ENCODE results near the gene NKX1-1. TPM values are rescaled to one million over a fixed set of nuclear protein-coding genes. Genes with fewer than 3 reads are reported as not detected.
A peak's percentile ranks its signal among the peaks of the same experiment; 100 is the strongest.

The NKX1-1 gene
- total RNA-seq, 3 donors from 2014 or later: not detected

DNA sequence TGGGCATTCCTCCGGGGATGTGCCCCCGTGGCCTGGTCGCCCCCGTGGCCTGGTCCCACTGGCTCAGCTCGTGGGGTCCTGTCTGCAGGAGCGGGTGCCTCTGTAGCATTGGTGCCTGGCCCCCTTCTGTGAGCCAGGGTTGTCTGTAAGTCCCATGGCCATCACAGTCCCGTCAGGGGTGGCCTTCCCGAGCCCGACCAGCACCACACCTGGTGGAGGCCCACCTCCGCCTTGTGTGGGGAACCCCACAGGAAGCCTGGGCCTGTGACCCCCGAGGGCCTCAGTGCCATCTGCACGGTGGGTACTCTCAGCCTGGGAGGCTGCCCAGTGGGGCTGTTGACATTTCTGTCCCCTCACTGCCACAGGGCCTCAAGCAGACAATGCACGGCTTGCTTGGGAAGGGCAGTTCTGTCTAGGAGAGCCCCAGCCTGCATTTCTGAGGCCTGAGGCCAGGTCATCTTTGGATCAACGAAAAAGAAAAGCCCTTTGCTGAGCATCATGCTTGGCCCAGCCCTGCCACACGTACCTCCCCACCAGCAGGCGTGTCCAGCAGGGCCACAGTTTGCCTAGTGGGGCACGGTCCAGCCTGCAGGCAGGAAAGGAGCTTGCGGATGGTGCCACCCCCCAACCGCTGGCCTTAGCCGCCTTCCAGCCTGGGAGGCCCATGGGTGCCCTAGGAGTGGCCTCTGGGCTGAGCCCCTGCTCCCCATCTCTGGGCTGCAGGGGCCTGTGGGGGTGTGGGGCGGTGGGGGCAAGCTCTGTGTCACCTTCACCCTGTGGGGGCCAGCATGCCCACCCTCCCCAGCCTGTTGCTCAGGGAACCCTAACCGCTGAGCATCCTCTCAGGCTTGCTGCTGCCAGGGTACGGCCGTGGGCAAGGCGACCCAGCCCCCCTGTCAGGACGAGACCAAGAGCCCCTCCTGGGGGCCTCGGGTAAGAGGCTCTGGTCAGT lies 23.2 kb downstream of the NKX1-1 start:
- Histone ChIP-seq H3K27ac (no peak overlapping the region), H3K9me3 (no peaks in the 10 kb centered on the region), H3K4me3 (no peak overlapping the region), H3K27me3 (no peaks in the 10 kb centered on the region), H3K4me1 (no peaks in the 10 kb centered on the region), H3K36me3 (no peaks in the 10 kb centered on the region)
- TF ChIP-seq POLR2AphosphoS5 (IDR thresholded peaks at IDR 0.05) (no peak), CTCF (IDR thresholded peaks at IDR 0.05) (no peak), POLR2A (IDR thresholded peaks at IDR 0.05) (no peak)
- intact Hi-C loops (cut with DNase I; ENCODE audit: low total_unique reads): no loop called here
- peak in 1 of 2 donors; percentile 45 for DNase-seq (ENCODE audit: low spot score in 2 of 2)

- no peak for TF ChIP-seq CTCF (IDR thresholded peaks at IDR 0.05)
- TF ChIP-seq POLR2AphosphoS5 (IDR thresholded peaks at IDR 0.05): no peak
- no peak for TF ChIP-seq POLR2A (IDR thresholded peaks at IDR 0.05)
- H3K4me3 ChIP-seq: no peak overlapping the region
- H3K9me3 ChIP-seq: no peaks in the 10 kb centered on the region
- peak in 1 of 2 donors; percentile 42 for DNase-seq (ENCODE audit: low spot score in 2 of 2)
- H3K4me1 ChIP-seq: no peaks in the 10 kb centered on the region
- no peak overlapping the region for H3K27ac ChIP-seq
- no peaks in the 10 kb centered on the region for H3K36me3 ChIP-seq
- no peaks in the 10 kb centered on the region for H3K27me3 ChIP-seq
- intact Hi-C loops (cut with DNase I; ENCODE audit: low total_unique reads): no loop called here
Observed at GRCh38 chr4:1381944-1382541, 24.2 kb downstream of the NKX1-1 start.

- Histone ChIP-seq H3K36me3 (no peaks in the 10 kb centered on the region), H3K9me3 (no peaks in the 10 kb centered on the region), H3K4me1 (no peaks in the 10 kb centered on the region), H3K4me3 (no peak overlapping the region), H3K27ac (no peak overlapping the region), H3K27me3 (no peaks in the 10 kb centered on the region)
- TF ChIP-seq CTCF (IDR thresholded peaks at IDR 0.05): no peak
- TF ChIP-seq POLR2A (IDR thresholded peaks at IDR 0.05): no peak
- TF ChIP-seq POLR2AphosphoS5 (IDR thresholded peaks at IDR 0.05): no peak
- no peak for DNase-seq (ENCODE audit: low spot score in 2 of 2)
- intact Hi-C loops (cut with DNase I; ENCODE audit: low total_unique reads): no loop called here
Observed at GRCh38 chr4:1381181-1381621, 25.0 kb downstream of the NKX1-1 start.

DNA sequence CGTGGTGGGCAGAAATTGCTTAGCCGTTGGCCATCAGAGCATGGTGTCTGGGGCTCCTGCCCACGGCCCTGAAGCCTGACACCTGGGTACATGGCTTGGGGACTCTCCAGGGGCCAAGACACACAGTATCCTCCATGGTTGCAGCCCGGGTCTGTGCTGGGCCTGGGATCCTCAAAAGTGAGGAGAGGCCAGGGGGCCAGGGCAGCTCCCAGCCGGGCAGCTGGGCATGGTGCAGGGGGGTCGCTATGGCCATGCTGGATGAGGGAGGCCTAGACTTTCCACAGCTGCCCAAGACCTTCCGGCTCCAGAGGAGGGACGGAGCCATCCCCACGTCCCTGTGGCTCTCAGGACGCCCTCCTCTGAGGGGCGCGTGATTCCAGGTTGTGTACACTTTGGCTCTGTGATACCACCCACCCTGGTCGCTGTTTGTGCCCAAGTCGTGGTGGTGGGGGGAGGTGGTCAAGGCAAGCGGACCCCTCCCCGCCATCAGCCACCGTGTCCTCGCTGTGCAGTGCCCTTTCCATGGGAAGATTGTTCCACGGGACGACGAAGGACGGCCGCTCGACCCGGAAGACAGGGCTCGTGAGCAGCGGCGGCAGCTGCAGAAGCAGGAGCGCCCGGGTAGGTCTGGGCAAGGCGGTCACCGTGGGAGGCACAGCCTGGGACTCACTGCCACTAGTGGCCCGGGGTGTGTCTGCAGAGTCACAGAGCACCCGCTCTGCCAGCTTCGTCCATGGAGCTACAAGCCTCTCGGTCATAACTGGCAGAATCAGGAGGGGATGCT lies 25.7 kb downstream of the NKX1-1 start:
- intact Hi-C loops (cut with DNase I; ENCODE audit: low total_unique reads): no loop called here

More for the DNA sequence above, 25.7 kb downstream of the NKX1-1 start:
- DNase-seq (ENCODE audit: low spot score in 2 of 2): peak in 1 of 2 donors; percentile 47
- Histone ChIP-seq H3K36me3 (no peaks in the 10 kb centered on the region), H3K4me3 (no peak overlapping the region), H3K9me3 (no peaks in the 10 kb centered on the region), H3K27ac (no peak overlapping the region), H3K27me3 (no peaks in the 10 kb centered on the region), H3K4me1 (no peaks in the 10 kb centered on the region)
- TF ChIP-seq POLR2A (IDR thresholded peaks at IDR 0.05) (no peak), POLR2AphosphoS5 (IDR thresholded peaks at IDR 0.05) (no peak), CTCF (IDR thresholded peaks at IDR 0.05) (no peak)
